GM13977 (cell line): ENCODE results near the gene FBXW7.

Source experiments
- DNase-seq: peaks from one replicate; pipeline ENCODE4 v3.0.0; 2012; ENCODE audit warnings: low spot score
- CTCF ChIP-seq: IDR thresholded peaks from 2 replicates; pipeline ENCODE4 v1.5.1; 2012; ENCODE audit warnings: mild to moderate bottlenecking, control low read depth; ENCODE audit not compliant: insufficient read depth; ENCODE audit errors: extremely low read depth, missing control alignments
- in situ Hi-C: fragments of 300-500 bp; cut with MboI; formaldehyde crosslinking; loops from one replicate; pipeline ENCODE4 v1.12.0; 2022; ENCODE audit warnings: low sequenced_read_pairs, low pct_unique_long_range_greater_than_20kb, mixed read lengths, inconsistent platforms; ENCODE audit not compliant: unreplicated experiment

FBXW7 gene

GRCh38 chr4:152308951-152309350, 226.9 kb downstream of the FBXW7 start:
- TF ChIP-seq CTCF, result no peak
- in situ Hi-C loops, result no loop called here
- no peak for DNase-seq

GRCh38 chr4:152307669-152308068, 228.2 kb downstream of the FBXW7 start:
- in situ Hi-C loops, result no loop called here
- no peak for DNase-seq

GRCh38 chr4:152306541-152306940, 229.4 kb downstream of the FBXW7 start:
- DNase-seq, result no peak
- TF ChIP-seq CTCF, result no peak
- in situ Hi-C loops, result no loop called here

More at GRCh38 chr4:152307669-152308068, 228.2 kb downstream of the FBXW7 start:
- no peak for TF ChIP-seq CTCF

- no peak for TF ChIP-seq CTCF
- in situ Hi-C loops, result no loop called here
- DNase-seq, result peak; percentile 36
These were observed 231.7 kb downstream of the FBXW7 start for GRCh38 chr4:152304220-152304619.

GRCh38 chr4:152301381-152301780, 234.5 kb downstream of the FBXW7 start:
- TF ChIP-seq CTCF, result no peak
- in situ Hi-C loops, result no loop called here
- DNase-seq, result no peak

- DNase-seq, result no peak
- in situ Hi-C loops, result no loop called here
- TF ChIP-seq CTCF, result no peak
These were observed 236.3 kb downstream of the FBXW7 start for GRCh38 chr4:152299553-152299952.

GRCh38 chr4:152296386-152296785, 239.5 kb downstream of the FBXW7 start:
- no peak for TF ChIP-seq CTCF
- no peak for DNase-seq
- in situ Hi-C loops, result no loop called here
